ENCODE measurements around the gene MITF.

DNA sequence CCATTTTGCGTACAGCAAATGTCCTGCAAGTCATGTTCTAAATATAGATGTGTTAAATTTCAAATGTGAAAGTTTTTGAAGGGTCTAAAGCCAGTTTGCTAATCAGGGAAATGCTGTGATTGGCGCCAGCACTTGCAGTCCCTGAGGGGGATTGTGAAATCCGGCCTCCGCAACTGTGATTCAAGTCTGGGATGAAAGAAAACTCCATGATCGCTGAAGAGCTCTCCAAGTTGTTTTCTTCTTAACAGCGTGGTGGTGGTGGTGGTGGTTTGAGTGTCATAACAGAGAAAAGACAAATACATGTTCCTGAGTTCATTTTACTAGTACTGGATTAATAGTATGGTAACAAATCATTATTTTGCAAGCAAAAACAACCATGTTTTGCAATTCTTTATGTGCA lies 51.8 kb downstream of the MITF start:
- TF ChIP-seq POLR2AphosphoS5 (IDR thresholded peaks at IDR 0.05) (no peak), POLR2A (IDR thresholded peaks at IDR 0.05) (no peak)
- TF ChIP-seq, protein P1, sequence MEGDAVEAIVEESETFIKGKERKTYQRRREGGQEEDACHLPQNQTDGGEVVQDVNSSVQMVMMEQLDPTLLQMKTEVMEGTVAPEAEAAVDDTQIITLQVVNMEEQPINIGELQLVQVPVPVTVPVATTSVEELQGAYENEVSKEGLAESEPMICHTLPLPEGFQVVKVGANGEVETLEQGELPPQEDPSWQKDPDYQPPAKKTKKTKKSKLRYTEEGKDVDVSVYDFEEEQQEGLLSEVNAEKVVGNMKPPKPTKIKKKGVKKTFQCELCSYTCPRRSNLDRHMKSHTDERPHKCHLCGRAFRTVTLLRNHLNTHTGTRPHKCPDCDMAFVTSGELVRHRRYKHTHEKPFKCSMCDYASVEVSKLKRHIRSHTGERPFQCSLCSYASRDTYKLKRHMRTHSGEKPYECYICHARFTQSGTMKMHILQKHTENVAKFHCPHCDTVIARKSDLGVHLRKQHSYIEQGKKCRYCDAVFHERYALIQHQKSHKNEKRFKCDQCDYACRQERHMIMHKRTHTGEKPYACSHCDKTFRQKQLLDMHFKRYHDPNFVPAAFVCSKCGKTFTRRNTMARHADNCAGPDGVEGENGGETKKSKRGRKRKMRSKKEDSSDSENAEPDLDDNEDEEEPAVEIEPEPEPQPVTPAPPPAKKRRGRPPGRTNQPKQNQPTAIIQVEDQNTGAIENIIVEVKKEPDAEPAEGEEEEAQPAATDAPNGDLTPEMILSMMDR (IDR thresholded peaks at IDR 0.05 in 8 of 11, conservative IDR thresholded peaks at IDR 0.05 in 3 of 11): no peak

Data from spleen (tissue), 7 donors.